Peyer's patch (tissue), 4 donors: ENCODE results near the gene ILKAP. TPM values are rescaled to one million over a fixed set of nuclear protein-coding genes. Genes with fewer than 3 reads are reported as not detected.
"Not testable (repeated sequence)": the region's sequence is repeated elsewhere in the genome, so short reads cannot be mapped to it uniquely, and the experiment has no call there.

Source experiments
- DNase-seq, 3 donors: peaks; one replicate each; pipeline ENCODE4 v3.0.0-alpha.2; 2017 to 2019
- H3K27ac ChIP-seq, 4 donors: fragments of 200-600 bp; sonication (generic); one replicate each; pipeline ENCODE4 v1.5.1; 2016 to 2019
- H3K27me3 ChIP-seq, 2 donors: fragments of 200-600 bp; sonication (generic); one replicate each; pipeline ENCODE4 v1.5.1; 2019
- H3K36me3 ChIP-seq, 3 donors: fragments of 200-600 bp; sonication (generic); one replicate each; pipeline ENCODE4 v1.5.1; 2016 to 2019
- H3K4me1 ChIP-seq, 4 donors: fragments of 200-600 bp; sonication (generic); one replicate each; pipeline ENCODE4 v1.5.1; 2016 to 2019
- H3K4me3 ChIP-seq, 4 donors: fragments of 200-600 bp; sonication (generic); 1 replicate in 3 of 4; 2 replicates in 1 of 4; pipeline ENCODE4 v1.5.1; 2016 to 2019; ENCODE audit warnings: mild to moderate bottlenecking in 1 of 4
- H3K9me3 ChIP-seq, 4 donors: fragments of 200-600 bp; sonication (generic); one replicate each; pipeline ENCODE4 v1.5.1; 2016 to 2019; ENCODE audit warnings: mild to moderate bottlenecking in 1 of 4
- CTCF ChIP-seq, 6 experiments: fragments of 450-650 bp in 4 of 6; fragments of 200-600 bp in 2 of 6; sonication (generic) in 1 of 6; IDR thresholded peaks; one replicate each; pipeline ENCODE4 v1.5.1; 2017 to 2019; ENCODE audit warnings: antibody characterized with exemption in 6 of 6, mild to moderate bottlenecking in 3 of 6, moderate library complexity in 1 of 6
- POLR2A ChIP-seq, 2 donors: fragments of 450-650 bp; IDR thresholded peaks; one replicate each; pipeline ENCODE4 v1.5.1; 2017; ENCODE audit warnings: antibody characterized with exemption in 2 of 2, mild to moderate bottlenecking in 2 of 2, moderate library complexity in 2 of 2
- total RNA-seq, 4 donors: library from RNA; depleted of rRNA; stranded (reverse); fragments of >200 nt; gene quantifications; one replicate each; pipeline ENCODE4 v1.1.0, GENCODE V29; 2016

ILKAP gene
- total RNA-seq, 4 donors from 2014 or later: 35.7 to 52.4 (median 43.8) TPM

- Histone ChIP-seq H3K9me3 (no peaks in the 10 kb centered on the region), H3K36me3 (peaks cover 0 to 68% (median 0%) of the 10 kb centered on the region in 3 donors), H3K4me3 (no peak overlapping the region), H3K27me3 (no peaks in the 10 kb centered on the region), H3K4me1 (peaks cover 0 to 8% (median 0%) of the 10 kb centered on the region in 4 donors), H3K27ac (no peak overlapping the region)
- TF ChIP-seq CTCF (IDR thresholded peaks at IDR 0.05): no peak
- TF ChIP-seq POLR2A (IDR thresholded peaks at IDR 0.05): no peak
- DNase-seq: no peak
Measured at GRCh38 chr2:238172439-238172838, 31.1 kb downstream of the ILKAP start.

- peaks cover 0 to 8% (median 0%) of the 10 kb centered on the region in 4 donors for H3K4me1 ChIP-seq
- no peak overlapping the region for H3K4me3 ChIP-seq
- H3K27ac ChIP-seq: no peak overlapping the region
- peaks cover 0 to 60% (median 0%) of the 10 kb centered on the region in 3 donors for H3K36me3 ChIP-seq
- H3K27me3 ChIP-seq: no peaks in the 10 kb centered on the region
- TF ChIP-seq CTCF (IDR thresholded peaks at IDR 0.05) (no peak), POLR2A (IDR thresholded peaks at IDR 0.05) (no peak)
- DNase-seq: no peak
- H3K9me3 ChIP-seq: no peaks in the 10 kb centered on the region
Measured at GRCh38 chr2:238171575-238172187, 31.8 kb downstream of the ILKAP start.

GRCh38 chr2:238171072-238171431 is 32.4 kb downstream of the ILKAP start:
- not testable (repeated sequence) for H3K9me3 ChIP-seq, H3K27ac ChIP-seq

GRCh38 chr2:238170386-238171071 is 33.0 kb downstream of the ILKAP start:
- Histone ChIP-seq H3K4me1 (peaks cover 0 to 8% (median 0%) of the 10 kb centered on the region in 4 donors), H3K27me3 (no peaks in the 10 kb centered on the region), H3K9me3 (no peaks in the 10 kb centered on the region), H3K36me3 (peaks cover 0 to 55% (median 0%) of the 10 kb centered on the region in 3 donors), H3K4me3 (no peak overlapping the region), H3K27ac (peak overlapping the region in 3 of 4 donors; percentile 25 to 65 (median 35))
- DNase-seq: no peak
- TF ChIP-seq CTCF (IDR thresholded peaks at IDR 0.05) (no peak), POLR2A (IDR thresholded peaks at IDR 0.05) (no peak)

More at GRCh38 chr2:238171072-238171431, 32.4 kb downstream of the ILKAP start:
- not testable (repeated sequence) for DNase-seq, H3K27me3 ChIP-seq, H3K4me1 ChIP-seq, H3K4me3 ChIP-seq
- peaks cover 0 to 55% (median 0%) of the 10 kb centered on the region in 3 donors for H3K36me3 ChIP-seq

- Histone ChIP-seq H3K9me3 (no peaks in the 10 kb centered on the region), H3K4me1 (peaks cover 0 to 8% (median 0%) of the 10 kb centered on the region in 4 donors), H3K27ac (peak overlapping the region in 3 of 4 donors; percentile 25 to 65 (median 53)), H3K4me3 (no peak overlapping the region), H3K36me3 (peaks cover 0 to 55% (median 0%) of the 10 kb centered on the region in 3 donors), H3K27me3 (no peaks in the 10 kb centered on the region)
- no peak for TF ChIP-seq POLR2A (IDR thresholded peaks at IDR 0.05)
- no peak for TF ChIP-seq CTCF (IDR thresholded peaks at IDR 0.05)
- no peak for DNase-seq
Measured at GRCh38 chr2:238169708-238170251, 33.7 kb downstream of the ILKAP start.
